CD4-positive, alpha-beta T cell (primary cell): Measurements from ENCODE around the gene TUBB4B. TPM values are rescaled to one million over a fixed set of nuclear protein-coding genes. Genes with fewer than 3 reads are reported as not detected.

Source experiments
- ATAC-seq: fragments of 200-7000 bp; cut with Tn5 transposase; one replicate; pipeline ENCODE4 v1.10.0; 2022; ENCODE audit warnings: mild to moderate bottlenecking; ENCODE audit not compliant: poor library complexity
- CTCF ChIA-PET: fragments of 350-600 bp; sonication (Branson Sonifier 250); formaldehyde crosslinking; loops from one replicate; lab custom pipeline; 2021; ENCODE audit warnings: antibody characterized with exemption, inconsistent platforms; lab: Charles Lee
- POLR2A ChIA-PET: fragments of 350-600 bp; sonication (Branson Sonifier 250); formaldehyde crosslinking; loops from one replicate; lab custom pipeline; 2021; ENCODE audit warnings: antibody characterized with exemption, inconsistent platforms; lab: Charles Lee
- DNase-seq, 14 experiments: peaks; one replicate each; pipeline ENCODE4 v3.0.0-alpha.2; 2013 to 2020; ENCODE audit warnings: mixed read lengths in 2 of 14
- H3K27ac ChIP-seq, 2 donors: one replicate each; pipeline versions ENCODE4 v1.5.1 to v1.7.0; 2013; ENCODE audit warnings: low read length in 2 of 2, low read depth in 1 of 2, mild to moderate bottlenecking in 1 of 2
- H3K27me3 ChIP-seq, 2 experiments: 1 replicate in 1 of 2; 2 replicates in 1 of 2; pipeline versions ENCODE4 v1.6.1 to v1.7.0; 2013; ENCODE audit warnings: low read length in 2 of 2, control low read depth in 1 of 2, mild to moderate bottlenecking in 1 of 2, moderate library complexity in 1 of 2; ENCODE audit not compliant: insufficient read depth in 2 of 2, control insufficient read depth in 1 of 2
- H3K36me3 ChIP-seq: one replicate; pipeline ENCODE4 v1.6.1; 2013; ENCODE audit warnings: low read length, control low read depth; ENCODE audit not compliant: insufficient read depth
- H3K4me1 ChIP-seq: one replicate; pipeline ENCODE4 v1.6.1; 2013; ENCODE audit warnings: low read length, control low read depth; ENCODE audit not compliant: insufficient read depth
- H3K4me3 ChIP-seq: one replicate; pipeline ENCODE4 v1.5.1; 2013; ENCODE audit warnings: mild to moderate bottlenecking, low read length, moderate library complexity
- H3K9me3 ChIP-seq, 2 experiments: 1 replicate in 1 of 2; 2 replicates in 1 of 2; pipeline versions ENCODE4 v1.6.1 to v1.7.0; 2013; ENCODE audit warnings: low read length in 2 of 2, mild to moderate bottlenecking in 2 of 2, control low read depth in 1 of 2, moderate library complexity in 1 of 2; ENCODE audit not compliant: control insufficient read depth in 1 of 2, insufficient read depth in 1 of 2
- H3K27ac Mint-ChIP-seq: one replicate; pipeline ENCODE4 v1.8.0; 2020; ENCODE audit warnings: mixed read lengths
- H3K27me3 Mint-ChIP-seq: one replicate; pipeline ENCODE4 v1.8.0; 2021; ENCODE audit warnings: mixed read lengths
- H3K36me3 Mint-ChIP-seq: one replicate; pipeline ENCODE4 v1.8.0; 2021; ENCODE audit warnings: low read depth, mixed read lengths
- H3K4me1 Mint-ChIP-seq: one replicate; pipeline ENCODE4 v1.8.0; 2021; ENCODE audit warnings: low read depth, mixed read lengths
- H3K4me3 Mint-ChIP-seq: one replicate; pipeline ENCODE4 v1.8.0; 2020; ENCODE audit warnings: mild to moderate bottlenecking, mixed read lengths
- H3K9me3 Mint-ChIP-seq: one replicate; pipeline ENCODE4 v1.8.0; 2020; ENCODE audit warnings: mixed read lengths
- intact Hi-C, 2 experiments: fragments of 100-400 bp; cut with DNase I in 1 of 2; cut with micrococcal nuclease in 1 of 2; formaldehyde crosslinking; loops; one replicate each; pipeline versions ENCODE4 v1.15.1 to v1.9.0; 2023 to 2025; cut with DNase I, micrococcal nuclease
- total RNA-seq, 174 experiments: library from RNA in 2 of 174; stranded (reverse) in 2 of 174; gene quantifications; one replicate each; pipeline ENCODE4 v1.2.3 and lab custom pipeline; 2021 to 2026
- TF ChIP-seq, protein P1 (sequence below): fragments of 200-600 bp; IDR thresholded peaks from one replicate; pipeline ENCODE4 v1.8.0; 2022; ENCODE audit warnings: antibody characterized with exemption, mild to moderate bottlenecking

The TUBB4B gene
- total RNA-seq, 2 experiments from 2014 or later: 93.8 to 98.2 TPM

DNA sequence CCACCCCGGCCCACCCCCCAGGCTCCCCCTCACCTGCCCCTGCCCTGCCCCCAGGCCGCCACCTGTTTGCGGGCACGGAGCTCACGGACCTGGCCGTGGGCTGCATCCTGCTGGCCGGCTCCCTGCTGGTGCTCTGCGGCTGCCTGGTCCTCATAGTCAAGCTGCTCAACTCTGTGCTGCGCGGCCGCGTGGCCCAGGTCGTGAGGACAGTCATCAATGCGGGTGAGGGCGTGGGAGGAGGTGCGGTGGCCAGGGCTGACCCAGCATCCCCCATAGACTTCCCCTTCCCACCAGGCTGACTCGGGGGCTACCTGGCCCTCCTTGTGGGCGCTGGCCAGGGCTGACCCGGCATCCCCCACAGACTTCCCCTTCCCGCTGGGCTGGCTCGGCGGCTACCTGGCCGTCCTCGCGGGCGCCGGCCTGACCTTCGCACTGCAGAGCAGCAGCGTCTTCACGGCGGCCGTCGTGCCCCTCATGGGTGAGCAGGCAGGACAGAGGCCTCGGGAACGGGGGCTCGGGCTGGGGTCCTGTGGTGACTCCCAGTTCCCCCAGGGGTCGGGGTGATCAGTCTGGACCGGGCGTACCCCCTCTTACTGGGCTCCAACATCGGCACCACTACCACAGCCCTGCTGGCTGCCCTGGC, 6.9 kb upstream of the TUBB4B start:
- Histone ChIP-seq H3K4me1 (peaks cover 34% of the 10 kb centered on the region), H3K4me3 (no peak overlapping the region), H3K36me3 (no peaks in the 10 kb centered on the region), H3K9me3 (peaks cover 0 to 7% of the 10 kb centered on the region in 2 experiments), H3K27ac (no peak overlapping the region), H3K27me3 (peaks cover 2 to 4% of the 10 kb centered on the region in 2 experiments)
- Mint-ChIP-seq H3K36me3 (no peaks in the 10 kb centered on the region), H3K9me3 (no peaks in the 10 kb centered on the region), H3K27me3 (peaks cover 6% of the 10 kb centered on the region), H3K27ac (no peak overlapping the region), H3K4me3 (no peak overlapping the region), H3K4me1 (peaks cover 5% of the 10 kb centered on the region)
- ATAC-seq: no peak
- ChIA-PET POLR2A (no interaction called here), CTCF (no interaction called here)
- no peak for DNase-seq
- intact Hi-C loops: no loop called here
- TF ChIP-seq, protein P1, sequence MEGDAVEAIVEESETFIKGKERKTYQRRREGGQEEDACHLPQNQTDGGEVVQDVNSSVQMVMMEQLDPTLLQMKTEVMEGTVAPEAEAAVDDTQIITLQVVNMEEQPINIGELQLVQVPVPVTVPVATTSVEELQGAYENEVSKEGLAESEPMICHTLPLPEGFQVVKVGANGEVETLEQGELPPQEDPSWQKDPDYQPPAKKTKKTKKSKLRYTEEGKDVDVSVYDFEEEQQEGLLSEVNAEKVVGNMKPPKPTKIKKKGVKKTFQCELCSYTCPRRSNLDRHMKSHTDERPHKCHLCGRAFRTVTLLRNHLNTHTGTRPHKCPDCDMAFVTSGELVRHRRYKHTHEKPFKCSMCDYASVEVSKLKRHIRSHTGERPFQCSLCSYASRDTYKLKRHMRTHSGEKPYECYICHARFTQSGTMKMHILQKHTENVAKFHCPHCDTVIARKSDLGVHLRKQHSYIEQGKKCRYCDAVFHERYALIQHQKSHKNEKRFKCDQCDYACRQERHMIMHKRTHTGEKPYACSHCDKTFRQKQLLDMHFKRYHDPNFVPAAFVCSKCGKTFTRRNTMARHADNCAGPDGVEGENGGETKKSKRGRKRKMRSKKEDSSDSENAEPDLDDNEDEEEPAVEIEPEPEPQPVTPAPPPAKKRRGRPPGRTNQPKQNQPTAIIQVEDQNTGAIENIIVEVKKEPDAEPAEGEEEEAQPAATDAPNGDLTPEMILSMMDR: no peak

DNA sequence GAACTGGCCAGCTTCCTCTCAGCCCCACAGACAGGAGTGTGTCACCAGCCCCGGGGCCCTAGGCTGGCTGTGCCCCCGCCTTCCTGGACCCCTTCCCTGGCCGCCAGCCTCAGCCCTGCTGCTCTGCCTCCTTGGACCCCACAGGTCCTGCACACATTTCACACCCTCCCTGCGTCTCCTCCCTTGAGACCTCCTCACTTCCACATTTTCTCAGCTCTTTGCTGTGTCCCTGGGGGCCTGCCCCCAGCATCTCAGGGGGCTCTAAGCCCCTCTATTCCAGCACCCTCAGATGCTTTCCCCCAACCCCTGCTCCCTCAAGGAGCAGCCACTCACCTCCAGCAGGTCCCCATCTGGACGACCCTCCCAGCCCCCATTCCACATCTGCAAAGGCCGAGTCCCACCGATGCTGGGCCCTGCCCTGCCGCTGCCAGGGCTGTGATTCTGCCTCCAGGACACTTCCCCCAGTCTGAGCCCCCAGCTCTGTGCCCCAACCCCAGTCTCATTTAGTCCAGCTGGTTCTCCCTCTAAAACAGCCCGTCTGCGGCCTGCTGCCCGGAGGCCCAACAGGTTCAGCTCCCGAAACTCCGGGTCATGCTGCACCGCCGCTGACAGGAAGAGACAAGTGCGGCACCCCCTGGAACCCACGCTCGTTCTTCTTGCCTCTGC, 6.2 kb upstream of the TUBB4B start:
- no peak overlapping the region for H3K27ac Mint-ChIP-seq
- DNase-seq (no peak), ATAC-seq (no peak)
- no peaks in the 10 kb centered on the region for H3K36me3 ChIP-seq
- intact Hi-C loops: loop anchor here in 1 of 2 experiments (5.0 kb wide), 3 partner anchors 48 to 448 kb away; partner anchors contain the start of genes ANAPC2 and SSNA1
- H3K27me3 Mint-ChIP-seq: peaks cover 6% of the 10 kb centered on the region
- peaks cover 0 to under 1% of the 10 kb centered on the region in 2 experiments for H3K27me3 ChIP-seq
- H3K9me3 Mint-ChIP-seq: no peaks in the 10 kb centered on the region
- TF ChIP-seq, protein P1: no peak
- no peaks in the 10 kb centered on the region for H3K36me3 Mint-ChIP-seq
- ChIA-PET CTCF (interaction anchor here (1.1 to 1.8 kb wide), 2 partner anchors 58 to 188 kb away, joined by 3 to 4 read pairs; partner anchors contain the start of gene NPDC1), POLR2A (no interaction called here)
- H3K4me1 Mint-ChIP-seq: peaks cover 5% of the 10 kb centered on the region
- H3K9me3 ChIP-seq: peaks cover 0 to 6% of the 10 kb centered on the region in 2 experiments
- H3K27ac ChIP-seq: no peak overlapping the region
- H3K4me3 ChIP-seq: no peak overlapping the region
- H3K4me1 ChIP-seq: peaks cover 41% of the 10 kb centered on the region
- no peak overlapping the region for H3K4me3 Mint-ChIP-seq

DNA sequence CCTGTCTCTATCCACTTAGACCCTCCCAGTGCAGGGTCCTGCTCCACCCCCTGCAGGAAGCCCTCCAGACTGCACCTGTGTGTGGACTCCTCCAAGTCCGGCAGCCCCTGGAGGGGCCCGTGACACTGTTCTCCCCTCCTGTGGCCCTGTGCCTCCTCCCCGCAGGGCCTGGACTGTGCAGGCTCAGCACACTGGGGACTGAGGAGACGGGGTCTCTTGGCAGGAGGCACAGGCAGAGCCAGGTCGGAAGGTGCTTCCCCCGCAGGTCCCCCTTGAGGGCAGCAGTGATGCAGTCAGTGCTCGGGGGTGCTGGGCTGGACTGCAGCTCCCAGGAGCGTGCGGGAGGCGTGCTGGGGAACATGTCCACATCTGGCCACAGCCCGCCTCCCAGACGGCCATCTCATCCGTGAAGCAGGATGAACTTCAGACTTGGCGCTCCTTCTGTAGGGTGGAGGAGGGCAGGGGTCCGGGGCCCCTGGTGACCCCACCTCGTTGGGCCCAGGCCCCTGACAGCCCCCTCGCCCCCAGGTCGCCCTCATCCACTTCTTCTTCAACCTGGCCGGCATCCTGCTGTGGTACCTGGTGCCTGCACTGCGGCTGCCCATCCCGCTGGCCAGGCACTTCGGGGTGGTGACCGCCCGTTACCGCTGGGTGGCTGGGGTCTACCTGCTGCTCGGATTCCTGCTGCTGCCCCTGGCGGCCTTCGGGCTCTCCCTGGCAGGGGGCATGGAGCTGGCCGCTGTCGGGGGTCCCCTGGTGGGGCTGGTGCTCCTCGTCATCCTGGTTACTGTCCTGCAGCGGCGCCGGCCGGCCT, 5.5 kb upstream of the TUBB4B start:
- H3K4me3 Mint-ChIP-seq: no peak overlapping the region
- H3K27ac ChIP-seq: no peak overlapping the region
- no peak overlapping the region for H3K27ac Mint-ChIP-seq
- no peaks in the 10 kb centered on the region for H3K36me3 Mint-ChIP-seq
- peaks cover 6% of the 10 kb centered on the region for H3K27me3 Mint-ChIP-seq
- H3K4me1 Mint-ChIP-seq: peaks cover 5% of the 10 kb centered on the region
- ATAC-seq (no peak), DNase-seq (no peak)
- H3K27me3 ChIP-seq: no peaks in the 10 kb centered on the region
- ChIA-PET POLR2A (interaction anchor here (0.6 to 1.3 kb wide), 6 partner anchors 12 to 370 kb away, joined by 3 to 9 read pairs (median 4); partner anchors contain the start of gene EDF1), CTCF (interaction anchor here (0.6 to 1.8 kb wide), 17 partner anchors 8 to 206 kb away, joined by 3 to 16 read pairs (median 5); partner anchors contain the start of genes MAN1B1, NPDC1, RNF224 and SSNA1)
- intact Hi-C loops: loop anchor here (1.0 to 5.0 kb wide), 5 partner anchors 27 to 448 kb away; partner anchors contain the start of genes ANAPC2 (in 1 of the 2) and SSNA1 (in 1 of the 2)
- peaks cover 0 to 6% of the 10 kb centered on the region in 2 experiments for H3K9me3 ChIP-seq
- no peaks in the 10 kb centered on the region for H3K9me3 Mint-ChIP-seq
- TF ChIP-seq, protein P1: no peak
- no peaks in the 10 kb centered on the region for H3K36me3 ChIP-seq
- H3K4me1 ChIP-seq: peaks cover 47% of the 10 kb centered on the region
- no peak overlapping the region for H3K4me3 ChIP-seq
